Heart right ventricle (tissue), 16 donors: ENCODE results near the gene CHPF. TPM values are rescaled to one million over a fixed set of nuclear protein-coding genes. Genes with fewer than 3 reads are reported as not detected.

Experiments used
- ATAC-seq, 8 donors: fragments of 200-7000 bp; cut with Tn5 transposase; one replicate each; pipeline ENCODE4 v1.9.1; 2020; ENCODE audit warnings: mild to moderate bottlenecking in 8 of 8, moderate library complexity in 8 of 8, moderate number of reproducible peaks in 1 of 8
- DNase-seq, 2 donors: peaks; one replicate each; pipeline ENCODE4 v3.0.0-alpha.2; 2020
- H3K27ac ChIP-seq, 10 donors: fragments of 200-600 bp; sonication (generic) in 2 of 10; one replicate each; pipeline versions ENCODE4 v1.5.0 to v1.8.0; 2020 to 2022; ENCODE audit warnings: mild to moderate bottlenecking in 3 of 10
- H3K27me3 ChIP-seq, 7 donors: fragments of 200-600 bp; one replicate each; pipeline ENCODE4 v1.8.0; 2021 to 2022; ENCODE audit warnings: mild to moderate bottlenecking in 2 of 7
- H3K36me3 ChIP-seq, 9 donors: fragments of 200-600 bp; sonication (generic) in 1 of 9; one replicate each; pipeline versions ENCODE4 v1.5.0 to v1.8.0; 2020 to 2022; ENCODE audit warnings: mild to moderate bottlenecking in 2 of 9
- H3K4me1 ChIP-seq, 9 donors: fragments of 200-600 bp; sonication (generic) in 1 of 9; one replicate each; pipeline versions ENCODE4 v1.5.0 to v1.8.0; 2020 to 2022; ENCODE audit warnings: mild to moderate bottlenecking in 4 of 9
- H3K4me3 ChIP-seq, 10 donors: fragments of 200-600 bp; sonication (generic) in 2 of 10; one replicate each; pipeline versions ENCODE4 v1.5.0 to v1.8.0; 2020 to 2022; ENCODE audit warnings: mild to moderate bottlenecking in 7 of 10, moderate library complexity in 2 of 10
- H3K9me3 ChIP-seq, 11 donors: fragments of 200-600 bp in 10 of 11; sonication (generic) in 2 of 11; one replicate each; pipeline versions ENCODE4 v1.5.0 to v1.8.0; 2013 to 2022; ENCODE audit warnings: mild to moderate bottlenecking in 2 of 11, control low read depth in 1 of 11, moderate library complexity in 1 of 11
- CTCF ChIP-seq, 9 donors: fragments of 200-600 bp; sonication (generic) in 2 of 9; IDR thresholded peaks; one replicate each; pipeline versions ENCODE4 v1.5.0 to v1.8.0; 2021 to 2022; ENCODE audit warnings: antibody characterized with exemption in 9 of 9, mild to moderate bottlenecking in 5 of 9, moderate library complexity in 1 of 9
- WGBS, 2 donors: extraction: QIAGEN DNeasy Blood & Tissue Kit; methylation state at CpG; one replicate each; pipeline ENCODE4 v1.1.7; 2013; ENCODE audit warnings: inconsistent platforms in 1 of 2; 5-methylcytosine and 5-hydroxymethylcytosine counted together
- intact Hi-C, 10 donors: fragments of 100-400 bp; cut with DNase I; formaldehyde crosslinking; loops; one replicate each; pipeline versions ENCODE4 v1.11.1 to v1.14.2; 2022
- polyA plus RNA-seq, 2 donors: library from polyadenylated mRNA; stranded (reverse); fragments of 200-250 nt; gene quantifications; one replicate each; pipeline ENCODE4 v1.2.3, GENCODE V29; 2013
- total RNA-seq, 10 donors: library from RNA; stranded (reverse); fragmentation: NEBNext Ultra II Directional in 3 of 10; extraction: Animal tissue kit (Norgen Biotek cat#: 25700) in 3 of 10; gene quantifications; one replicate each; pipeline versions ENCODE4 v1.2.1 to v1.2.4, GENCODE V29; 2021 to 2023
- donor health status: Arrhythmogenic right ventricular cardiomyopathy.
- donor health status: ischemic (EF 13 %, LVEDD 7.1; RV severe dilation, severe dysfunction).
- donor health status: healthy with polysubstance abuse.
- donor health status: DM: no; HTN: yes; CAD: no.
- donor health status: DM: no; HTN: no; CAD: no.
- donor health status: ischemic (EF 25% LVEDD 6.9; RV normal size, moderate dysfunction).
- donor health status: ischemic (EF 25% LVEDD 5.7; RV mildly dilated, moderate dysfunction).
- donor health status: healthy.
- donor health status: DM: yes; HTN: yes; CAD: no.
- donor health status: Ischemic cardiomyopathy.
- donor health status: ischemic (EF 35%, LVEDD 5.7; RV mildly dilated, moderate dysfunction).
- donor health status: nonischemic (EF 11% LVEDD 7.7; RV severe dilation, severe dysfunction).
- donor health status: DM: yes; HTN: yes; CAD: no.
- donor health status: PGD.
- donor health status: ischemic (EF 29% LVEDD 5.4; RV normal size, mild dysfunction).
- donor health status: nonischemic (EF 23%, LVEDD 6.1; RV moderate dilation, normal function).

Gene CHPF
- total and polyA plus RNA-seq, 12 donors = 66.5 to 221 (median 95.9) TPM

DNA sequence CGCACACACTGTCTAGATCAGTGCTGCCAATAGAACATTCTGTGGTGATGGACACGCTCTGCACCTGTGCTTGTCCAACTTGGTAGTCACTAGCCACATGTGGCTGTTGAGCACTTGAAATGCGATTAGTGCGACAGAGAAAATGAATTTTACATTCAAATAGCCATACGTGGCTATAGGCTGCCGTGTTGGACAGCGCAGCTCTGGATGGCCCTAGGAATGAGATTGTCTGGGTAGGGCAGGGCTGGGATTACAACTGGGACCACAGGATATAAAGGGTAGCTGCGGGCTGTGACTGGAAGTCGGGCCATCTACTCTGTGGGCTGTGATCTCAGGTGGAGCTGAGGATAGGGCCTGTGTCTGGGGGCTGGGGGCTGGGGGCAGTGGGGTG is 24.1 kb downstream of the CHPF start:
- WGBS, 2 donors = 84 to 86% methylated on average over 9 of the region's 9 CpGs
- Histone ChIP-seq H3K4me1 (peaks cover 9 to 46% (median 26%) of the 10 kb centered on the region in 9 donors), H3K4me3 (no peak overlapping the region), H3K9me3 (no peaks in the 10 kb centered on the region), H3K27ac (peak overlapping the region in 1 of 10 donors; percentile 81), H3K27me3 (peaks cover 1 to 93% (median 39%) of the 10 kb centered on the region in 7 donors), H3K36me3 (no peaks in the 10 kb centered on the region)
- no peak for TF ChIP-seq CTCF (IDR thresholded peaks at IDR 0.05)
- no peak for ATAC-seq
- DNase-seq = no peak
- intact Hi-C loops = no loop called here

GRCh38 chr2:219517954-219518778 is 25.4 kb downstream of the CHPF start:
- peaks cover 16 to 50% (median 30%) of the 10 kb centered on the region in 9 donors for H3K4me1 ChIP-seq
- DNase-seq = no peak
- 67 to 74% methylated on average over 10 of the region's 10 CpGs for WGBS, 2 donors
- H3K9me3 ChIP-seq = no peaks in the 10 kb centered on the region
- no peak overlapping the region for H3K4me3 ChIP-seq
- peaks cover 0 to 93% (median 40%) of the 10 kb centered on the region in 7 donors for H3K27me3 ChIP-seq
- intact Hi-C loops = no loop called here
- no peak for TF ChIP-seq CTCF (IDR thresholded peaks at IDR 0.05)
- no peaks in the 10 kb centered on the region for H3K36me3 ChIP-seq
- no peak for ATAC-seq
- H3K27ac ChIP-seq = no peak overlapping the region

DNA sequence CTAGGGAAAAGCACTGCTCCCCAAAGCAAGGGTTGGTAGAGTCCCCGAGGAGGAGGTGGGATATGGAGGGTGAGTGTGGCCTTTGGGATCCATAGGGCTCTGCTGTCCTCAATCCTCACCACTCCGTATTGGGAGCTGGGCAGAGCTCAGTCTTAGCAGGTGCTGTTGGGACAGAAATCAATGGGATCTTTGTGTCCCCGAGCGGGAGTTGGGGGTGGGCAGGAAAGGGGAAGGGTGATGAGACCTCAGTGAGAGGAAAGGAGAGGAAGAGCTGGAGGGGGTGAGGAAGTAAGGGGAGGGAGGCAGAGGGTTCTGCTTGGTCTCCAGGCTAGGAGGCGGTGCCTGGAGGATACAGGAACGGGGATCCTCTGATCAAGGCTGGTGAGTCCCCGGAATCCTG is 26.7 kb downstream of the CHPF start:
- WGBS, 2 donors = 60 to 67% methylated on average over 7 of the region's 7 CpGs
- no peak for TF ChIP-seq CTCF (IDR thresholded peaks at IDR 0.05)
- no peak overlapping the region for H3K4me3 ChIP-seq
- peaks cover 0 to 93% (median 43%) of the 10 kb centered on the region in 7 donors for H3K27me3 ChIP-seq
- peaks cover 8 to 47% (median 18%) of the 10 kb centered on the region in 9 donors for H3K4me1 ChIP-seq
- no peaks in the 10 kb centered on the region for H3K9me3 ChIP-seq
- intact Hi-C loops = no loop called here
- no peak for ATAC-seq
- H3K27ac ChIP-seq = no peak overlapping the region
- H3K36me3 ChIP-seq = no peaks in the 10 kb centered on the region
- DNase-seq = no peak

- 75 to 81% methylated on average over 17 of the region's 17 CpGs for WGBS, 2 donors
- Histone ChIP-seq H3K27me3 (peaks cover 0 to 93% (median 51%) of the 10 kb centered on the region in 7 donors), H3K9me3 (no peaks in the 10 kb centered on the region), H3K27ac (no peak overlapping the region), H3K36me3 (no peaks in the 10 kb centered on the region), H3K4me1 (peaks cover 5 to 38% (median 12%) of the 10 kb centered on the region in 9 donors), H3K4me3 (no peak overlapping the region)
- ATAC-seq (no peak), DNase-seq (no peak)
- intact Hi-C loops = no loop called here
- no peak for TF ChIP-seq CTCF (IDR thresholded peaks at IDR 0.05)
These were observed 27.6 kb downstream of the CHPF start for GRCh38 chr2:219515874-219516629.
